HG03135 (cell line): ENCODE results near the gene SMARCC1.
"Not testable (repeated sequence)": the region's sequence is repeated elsewhere in the genome, so short reads cannot be mapped to it uniquely, and the experiment has no call there.

Experiments used
- ATAC-seq: cut with Tn5 transposase; IDR thresholded peaks from one replicate; pipeline ENCODE4 v1.9.1; 2021; ENCODE audit warnings: mild to moderate bottlenecking, moderate library complexity; ENCODE audit not compliant: unreplicated experiment

Gene SMARCC1

DNA sequence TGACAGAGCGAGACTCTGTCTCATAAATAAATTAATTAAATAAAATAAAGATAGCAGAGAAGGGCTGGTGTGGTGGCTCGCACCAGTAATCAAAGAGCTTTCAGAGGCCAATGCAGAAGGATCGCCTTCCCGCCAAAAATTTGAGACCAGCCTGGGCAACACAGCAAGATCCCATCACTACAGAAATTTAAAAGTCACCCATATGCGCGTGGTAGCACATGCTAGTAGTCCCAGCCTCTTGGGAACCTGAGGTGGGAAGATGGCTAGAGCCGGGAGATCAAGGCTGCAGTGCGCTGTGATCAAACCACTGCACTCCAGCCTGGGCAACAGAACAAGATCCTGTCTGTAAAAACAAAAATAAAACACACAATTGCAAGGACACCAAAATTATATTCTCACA lies 9.6 kb downstream of the SMARCC1 start:
- ATAC-seq, result no peak

- no peak for ATAC-seq
Observed at GRCh38 chr3:47766186-47766585, 15.5 kb downstream of the SMARCC1 start.

DNA sequence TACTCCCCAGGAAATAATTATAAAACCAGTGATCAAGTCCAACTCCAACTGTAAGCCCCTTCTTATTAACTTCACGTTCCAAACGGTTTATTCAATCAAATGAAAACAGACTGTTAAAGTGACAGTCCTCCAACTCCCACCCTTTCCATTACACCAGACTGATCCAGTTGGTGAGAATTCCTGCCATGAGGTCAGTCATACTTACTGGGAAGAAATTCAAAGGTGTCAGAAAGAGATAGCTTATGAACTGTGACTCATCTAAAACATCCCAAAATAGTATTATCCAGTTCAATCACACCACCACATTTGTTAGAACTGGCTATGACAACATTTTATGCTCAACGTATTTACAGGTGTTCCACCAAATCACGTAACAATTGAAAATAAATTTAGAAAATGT lies 19.5 kb downstream of the SMARCC1 start:
- no peak for ATAC-seq

GRCh38 chr3:47761046-47761445 lies 20.6 kb downstream of the SMARCC1 start:
- ATAC-seq, result no peak

DNA sequence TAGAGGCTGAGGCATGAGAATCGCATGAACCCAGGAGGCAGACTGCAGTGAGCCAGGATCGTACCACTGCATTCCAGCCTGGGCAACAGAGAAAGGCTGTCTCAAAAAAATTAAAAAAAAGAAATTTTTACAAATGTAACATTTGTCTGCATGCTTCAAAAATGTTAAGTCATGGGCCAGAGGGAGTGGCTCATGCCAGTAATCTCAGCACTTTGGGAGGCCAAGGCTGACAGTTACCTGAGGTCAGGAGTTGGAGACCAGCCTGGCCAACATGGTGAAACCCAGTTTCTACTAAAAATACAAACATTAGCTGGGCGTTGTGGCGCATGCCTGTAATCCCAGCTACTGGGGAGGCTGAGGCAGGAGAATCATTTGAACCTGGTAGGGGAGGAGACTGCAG lies 21.5 kb downstream of the SMARCC1 start:
- not testable (repeated sequence) for ATAC-seq

DNA sequence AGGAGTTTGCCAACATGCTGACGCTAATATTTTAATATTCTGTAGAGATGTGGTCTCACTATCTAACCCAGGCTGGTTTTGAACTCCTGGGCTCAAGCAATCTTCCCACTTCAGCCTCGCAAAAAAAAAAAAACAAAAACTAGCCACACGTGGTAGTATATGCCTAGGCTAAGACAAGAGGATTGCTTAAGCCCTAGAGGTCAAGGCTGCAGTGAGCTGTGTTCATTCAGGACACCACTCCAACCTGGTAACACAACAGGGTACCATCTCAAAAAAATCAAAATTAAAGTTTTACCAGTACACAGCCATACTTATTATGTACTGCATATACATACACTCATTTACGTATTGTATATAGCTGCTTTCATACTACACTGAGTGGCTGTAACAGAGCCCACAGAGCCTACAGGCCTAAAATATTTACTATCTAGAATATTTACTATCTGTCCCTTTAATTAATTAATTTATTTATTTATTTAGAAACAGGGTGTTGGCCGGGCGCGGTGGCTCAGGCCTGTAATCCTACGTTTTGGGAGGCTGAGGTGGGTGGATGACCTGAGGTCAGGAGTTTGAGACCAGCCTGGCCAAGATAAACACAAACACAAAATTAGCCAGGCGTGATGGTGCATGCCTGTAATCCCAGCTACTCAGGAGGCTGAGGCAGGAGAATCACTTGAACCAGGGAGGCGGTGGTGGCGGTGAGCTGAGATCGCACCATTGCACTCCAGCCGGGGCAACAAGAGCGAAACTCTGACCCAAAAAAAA lies 23.2 kb downstream of the SMARCC1 start:
- no peak for ATAC-seq

- no peak for ATAC-seq
Observed at GRCh38 chr3:47752716-47753115, 29.0 kb downstream of the SMARCC1 start.

DNA sequence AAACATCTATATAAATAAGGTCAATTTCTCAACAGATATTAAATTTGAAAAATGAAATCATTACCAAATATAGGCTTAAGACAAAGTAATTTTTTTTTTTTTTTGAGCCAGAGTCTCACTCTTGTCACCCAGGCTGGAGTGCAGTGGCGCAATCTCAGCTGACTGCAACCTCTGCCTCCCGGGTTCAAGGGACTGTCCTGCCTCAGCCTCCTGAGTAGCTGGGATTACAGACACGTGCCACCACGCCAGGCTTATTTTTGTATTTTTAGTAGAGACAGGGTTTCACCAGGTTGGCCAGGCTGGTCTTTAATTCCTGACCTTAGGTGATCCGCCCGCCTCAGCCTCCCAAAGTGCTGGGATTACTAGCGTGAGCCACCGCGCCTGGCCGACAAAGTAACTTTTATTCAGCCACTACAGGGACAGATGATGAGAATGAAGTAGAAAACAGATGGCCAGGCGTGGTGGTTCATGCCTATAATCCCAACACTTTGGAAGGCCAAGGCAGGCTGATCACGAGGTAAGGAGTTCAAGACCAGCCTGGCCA lies 30.8 kb downstream of the SMARCC1 start:
- not testable (repeated sequence) for ATAC-seq

GRCh38 chr3:47747558-47747957 lies 34.1 kb downstream of the SMARCC1 start:
- ATAC-seq, result no peak

DNA sequence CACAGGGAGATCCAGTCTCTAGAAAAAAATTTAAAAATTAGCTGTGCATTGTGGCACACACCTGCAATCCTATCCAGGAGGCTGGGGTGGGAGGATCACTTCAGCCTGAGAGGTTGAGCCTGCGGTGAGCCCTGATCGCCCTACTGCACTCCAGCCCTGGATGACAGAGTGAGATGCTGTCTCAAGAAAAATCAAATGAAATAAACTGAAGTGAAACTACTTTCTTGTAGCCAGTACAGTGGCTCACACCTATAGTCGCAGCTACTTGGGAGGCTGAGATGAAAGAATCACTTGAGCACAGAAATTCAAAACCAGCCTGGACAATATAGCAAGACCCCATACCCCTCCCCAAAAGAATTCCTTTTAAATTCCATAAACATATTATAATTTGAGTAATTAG lies 35.4 kb downstream of the SMARCC1 start:
- no peak for ATAC-seq

DNA sequence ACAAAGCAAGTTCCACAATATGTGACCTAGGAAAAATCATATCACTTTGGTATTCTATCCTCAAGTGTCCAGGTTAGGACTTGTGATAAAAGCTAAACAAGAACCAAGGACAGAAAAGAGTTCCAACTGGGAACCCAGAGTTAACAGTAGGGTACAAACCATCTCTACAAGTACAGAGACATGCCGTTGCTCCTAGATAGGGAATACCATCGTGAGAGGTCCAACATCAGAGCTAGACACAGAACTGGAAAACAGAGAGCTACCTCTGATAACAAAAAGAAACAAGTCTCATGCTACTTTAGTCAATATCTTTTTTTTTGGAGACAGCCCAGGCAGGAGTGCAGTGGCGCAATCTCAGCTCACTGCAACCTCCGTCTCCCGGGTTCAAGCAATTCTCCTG lies 37.8 kb downstream of the SMARCC1 start:
- no peak for ATAC-seq

- not testable (repeated sequence) for ATAC-seq
Observed at GRCh38 chr3:47743352-47743751, 38.3 kb downstream of the SMARCC1 start.

DNA sequence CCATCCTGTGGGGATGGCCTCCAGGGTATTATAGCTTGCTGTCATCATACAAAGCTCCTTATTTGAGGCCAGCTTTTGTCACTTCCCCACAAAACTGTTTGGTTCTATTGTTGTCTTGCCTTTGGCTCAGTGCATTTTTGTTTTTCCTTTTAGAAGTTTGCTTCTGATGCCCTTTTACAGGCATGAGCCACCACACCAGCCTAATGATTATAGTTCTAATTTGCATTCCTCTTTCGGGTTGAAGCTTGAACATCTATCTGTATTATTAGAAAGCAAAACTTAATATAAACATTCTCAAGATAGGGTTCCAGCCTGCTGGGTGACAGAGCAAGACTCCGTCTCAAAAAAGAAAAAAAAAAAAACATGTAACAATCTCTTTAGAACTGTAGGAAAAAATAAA lies 39.8 kb downstream of the SMARCC1 start:
- no peak for ATAC-seq

- ATAC-seq, result no peak
Observed at GRCh38 chr3:47732143-47732542, 49.5 kb downstream of the SMARCC1 start.

DNA sequence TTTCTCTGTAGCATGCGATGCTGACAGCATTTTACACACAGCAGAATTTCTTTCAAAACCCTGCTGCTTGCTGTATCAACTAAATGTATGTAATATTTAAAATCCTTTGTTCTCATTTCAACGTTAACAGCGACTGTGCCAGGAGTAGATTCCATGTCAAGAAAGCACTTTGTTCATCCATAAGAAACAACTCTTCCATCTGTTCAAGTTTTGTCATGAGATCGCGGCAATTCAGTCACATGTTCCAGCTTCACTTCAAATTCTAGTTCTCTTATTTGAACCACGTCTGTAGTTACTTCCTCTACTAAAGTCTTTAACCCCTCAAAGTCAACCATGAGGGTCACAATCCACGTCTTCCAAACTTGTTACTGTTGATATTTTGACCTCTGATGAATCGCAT lies 50.6 kb downstream of the SMARCC1 start:
- no peak for ATAC-seq

- no peak for ATAC-seq
Observed at GRCh38 chr3:47722859-47723258, 58.8 kb downstream of the SMARCC1 start.

DNA sequence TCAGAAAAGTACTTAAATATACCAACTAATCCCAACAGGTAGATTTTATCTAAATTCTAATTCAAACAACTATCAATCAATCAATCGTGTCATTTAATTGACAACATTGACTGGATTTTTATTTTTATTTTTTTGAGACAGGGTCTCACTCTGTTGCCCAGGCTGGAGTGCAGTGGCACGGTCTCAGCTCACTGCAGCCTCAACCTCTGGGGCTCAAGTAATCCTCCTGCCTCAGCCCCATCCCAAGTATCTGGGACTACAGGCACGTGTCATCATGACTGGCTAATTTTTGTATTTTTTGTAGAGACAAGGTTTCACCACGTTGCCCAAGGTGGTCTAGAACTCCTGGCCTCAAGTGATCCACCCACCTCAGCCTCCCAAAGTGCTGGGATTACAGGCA lies 64.2 kb downstream of the SMARCC1 start:
- not testable (repeated sequence) for ATAC-seq

DNA sequence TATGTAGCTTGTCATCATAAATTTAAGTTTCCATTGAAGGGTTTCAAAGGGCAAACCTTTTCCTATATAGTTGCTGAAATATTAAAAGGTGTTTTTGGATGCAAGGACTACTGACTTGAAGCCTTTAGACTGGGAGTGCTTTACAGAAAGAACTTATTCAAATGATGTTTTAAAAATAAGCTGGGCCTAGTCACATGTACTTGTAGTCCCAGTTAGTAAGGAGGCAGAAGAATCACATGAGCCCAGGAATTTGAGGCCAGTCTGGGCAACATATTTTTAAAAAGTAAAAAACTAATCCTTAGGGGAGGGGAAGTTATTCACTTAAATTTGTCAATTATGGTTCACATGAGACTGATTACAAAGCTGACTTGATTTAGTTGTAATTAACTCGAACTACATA lies 65.0 kb downstream of the SMARCC1 start:
- no peak for ATAC-seq

- ATAC-seq, result no peak
Observed at GRCh38 chr3:47715928-47716327, 65.8 kb downstream of the SMARCC1 start.

GRCh38 chr3:47714606-47715005 lies 67.1 kb downstream of the SMARCC1 start:
- no peak for ATAC-seq

DNA sequence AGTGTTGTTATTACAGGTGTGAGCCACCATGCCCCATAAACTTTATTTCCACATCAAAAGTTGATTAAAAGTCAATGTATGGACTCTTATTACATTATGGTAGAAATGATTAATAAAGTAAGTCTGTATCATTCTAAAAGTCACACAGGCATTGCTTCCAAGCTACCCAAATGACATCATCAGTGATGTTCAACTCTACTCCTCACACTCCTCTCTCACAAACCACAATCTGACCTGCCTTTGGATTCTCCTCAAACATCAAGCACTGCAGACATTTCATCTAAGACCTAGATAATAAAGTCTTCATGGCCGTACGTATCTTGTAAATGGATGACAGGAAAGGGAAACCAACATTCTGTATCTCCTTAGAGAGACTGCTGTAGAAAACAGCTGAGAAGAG lies 68.0 kb downstream of the SMARCC1 start:
- no peak for ATAC-seq

GRCh38 chr3:47712398-47712797 lies 69.3 kb downstream of the SMARCC1 start:
- no peak for ATAC-seq

- ATAC-seq, result no peak
Observed at GRCh38 chr3:47711596-47711995, 70.1 kb downstream of the SMARCC1 start.
